Cardiac fibroblast (primary cell): ENCODE results near the gene ATP1A2.

Source experiments
- DNase-seq, 2 donors: peaks; one replicate each; pipeline versions ENCODE4 v3.0.0 to v3.0.0-alpha.2; 2010; ENCODE audit warnings: low read depth in 2 of 2
- H3K4me3 ChIP-seq, 2 donors: replicated peaks in 1 of 2; 1 replicate in 1 of 2; 2 replicates in 1 of 2; pipeline ENCODE4 v1.5.1; 2011; ENCODE audit warnings: low read depth in 2 of 2, low read length in 2 of 2, mild to moderate bottlenecking in 2 of 2, moderate library complexity in 1 of 2
- CTCF ChIP-seq: IDR thresholded peaks from one replicate; pipeline ENCODE4 v1.5.1; 2011; ENCODE audit warnings: low read depth, mild to moderate bottlenecking, low read length, inconsistent platforms

Gene ATP1A2

GRCh38 chr1:160091666-160092223 lies 23.8 kb upstream of the ATP1A2 start:
- no peak for DNase-seq

GRCh38 chr1:160092366-160093068 lies 23.0 kb upstream of the ATP1A2 start:
- DNase-seq, result no peak
- no peak overlapping the region for H3K4me3 ChIP-seq
- TF ChIP-seq CTCF, result no peak

More at GRCh38 chr1:160091666-160092223, 23.8 kb upstream of the ATP1A2 start:
- no peak overlapping the region for H3K4me3 ChIP-seq
- TF ChIP-seq CTCF, result no peak

- TF ChIP-seq CTCF, result no peak
- H3K4me3 ChIP-seq, result no peak overlapping the region
- DNase-seq, result no peak
Measured at GRCh38 chr1:160093069-160093395, 22.5 kb upstream of the ATP1A2 start.

GRCh38 chr1:160093624-160094290 lies 21.8 kb upstream of the ATP1A2 start:
- DNase-seq, result no peak
- TF ChIP-seq CTCF, result no peak
- H3K4me3 ChIP-seq, result no peak overlapping the region

GRCh38 chr1:160094291-160094625 lies 21.3 kb upstream of the ATP1A2 start:
- DNase-seq, result no peak
- H3K4me3 ChIP-seq, result no peak overlapping the region
- no peak for TF ChIP-seq CTCF

- TF ChIP-seq CTCF, result no peak
- no peak overlapping the region for H3K4me3 ChIP-seq
- DNase-seq, result no peak
Measured at GRCh38 chr1:160094806-160095205, 20.8 kb upstream of the ATP1A2 start.
